ENCODE measurements around the gene MFN2. TPM values are rescaled to one million over a fixed set of nuclear protein-coding genes. Genes with fewer than 3 reads are reported as not detected.
A peak's percentile ranks its signal among the peaks of the same experiment; 100 is the strongest.

Gene MFN2
- total and polyA plus RNA-seq, 2 of the 8 experiments (the other 6 are each of a cell fraction or from before 2014, with no cell fraction given) = 34.0 to 62.5 TPM

- TF ChIP-seq, protein P1, sequence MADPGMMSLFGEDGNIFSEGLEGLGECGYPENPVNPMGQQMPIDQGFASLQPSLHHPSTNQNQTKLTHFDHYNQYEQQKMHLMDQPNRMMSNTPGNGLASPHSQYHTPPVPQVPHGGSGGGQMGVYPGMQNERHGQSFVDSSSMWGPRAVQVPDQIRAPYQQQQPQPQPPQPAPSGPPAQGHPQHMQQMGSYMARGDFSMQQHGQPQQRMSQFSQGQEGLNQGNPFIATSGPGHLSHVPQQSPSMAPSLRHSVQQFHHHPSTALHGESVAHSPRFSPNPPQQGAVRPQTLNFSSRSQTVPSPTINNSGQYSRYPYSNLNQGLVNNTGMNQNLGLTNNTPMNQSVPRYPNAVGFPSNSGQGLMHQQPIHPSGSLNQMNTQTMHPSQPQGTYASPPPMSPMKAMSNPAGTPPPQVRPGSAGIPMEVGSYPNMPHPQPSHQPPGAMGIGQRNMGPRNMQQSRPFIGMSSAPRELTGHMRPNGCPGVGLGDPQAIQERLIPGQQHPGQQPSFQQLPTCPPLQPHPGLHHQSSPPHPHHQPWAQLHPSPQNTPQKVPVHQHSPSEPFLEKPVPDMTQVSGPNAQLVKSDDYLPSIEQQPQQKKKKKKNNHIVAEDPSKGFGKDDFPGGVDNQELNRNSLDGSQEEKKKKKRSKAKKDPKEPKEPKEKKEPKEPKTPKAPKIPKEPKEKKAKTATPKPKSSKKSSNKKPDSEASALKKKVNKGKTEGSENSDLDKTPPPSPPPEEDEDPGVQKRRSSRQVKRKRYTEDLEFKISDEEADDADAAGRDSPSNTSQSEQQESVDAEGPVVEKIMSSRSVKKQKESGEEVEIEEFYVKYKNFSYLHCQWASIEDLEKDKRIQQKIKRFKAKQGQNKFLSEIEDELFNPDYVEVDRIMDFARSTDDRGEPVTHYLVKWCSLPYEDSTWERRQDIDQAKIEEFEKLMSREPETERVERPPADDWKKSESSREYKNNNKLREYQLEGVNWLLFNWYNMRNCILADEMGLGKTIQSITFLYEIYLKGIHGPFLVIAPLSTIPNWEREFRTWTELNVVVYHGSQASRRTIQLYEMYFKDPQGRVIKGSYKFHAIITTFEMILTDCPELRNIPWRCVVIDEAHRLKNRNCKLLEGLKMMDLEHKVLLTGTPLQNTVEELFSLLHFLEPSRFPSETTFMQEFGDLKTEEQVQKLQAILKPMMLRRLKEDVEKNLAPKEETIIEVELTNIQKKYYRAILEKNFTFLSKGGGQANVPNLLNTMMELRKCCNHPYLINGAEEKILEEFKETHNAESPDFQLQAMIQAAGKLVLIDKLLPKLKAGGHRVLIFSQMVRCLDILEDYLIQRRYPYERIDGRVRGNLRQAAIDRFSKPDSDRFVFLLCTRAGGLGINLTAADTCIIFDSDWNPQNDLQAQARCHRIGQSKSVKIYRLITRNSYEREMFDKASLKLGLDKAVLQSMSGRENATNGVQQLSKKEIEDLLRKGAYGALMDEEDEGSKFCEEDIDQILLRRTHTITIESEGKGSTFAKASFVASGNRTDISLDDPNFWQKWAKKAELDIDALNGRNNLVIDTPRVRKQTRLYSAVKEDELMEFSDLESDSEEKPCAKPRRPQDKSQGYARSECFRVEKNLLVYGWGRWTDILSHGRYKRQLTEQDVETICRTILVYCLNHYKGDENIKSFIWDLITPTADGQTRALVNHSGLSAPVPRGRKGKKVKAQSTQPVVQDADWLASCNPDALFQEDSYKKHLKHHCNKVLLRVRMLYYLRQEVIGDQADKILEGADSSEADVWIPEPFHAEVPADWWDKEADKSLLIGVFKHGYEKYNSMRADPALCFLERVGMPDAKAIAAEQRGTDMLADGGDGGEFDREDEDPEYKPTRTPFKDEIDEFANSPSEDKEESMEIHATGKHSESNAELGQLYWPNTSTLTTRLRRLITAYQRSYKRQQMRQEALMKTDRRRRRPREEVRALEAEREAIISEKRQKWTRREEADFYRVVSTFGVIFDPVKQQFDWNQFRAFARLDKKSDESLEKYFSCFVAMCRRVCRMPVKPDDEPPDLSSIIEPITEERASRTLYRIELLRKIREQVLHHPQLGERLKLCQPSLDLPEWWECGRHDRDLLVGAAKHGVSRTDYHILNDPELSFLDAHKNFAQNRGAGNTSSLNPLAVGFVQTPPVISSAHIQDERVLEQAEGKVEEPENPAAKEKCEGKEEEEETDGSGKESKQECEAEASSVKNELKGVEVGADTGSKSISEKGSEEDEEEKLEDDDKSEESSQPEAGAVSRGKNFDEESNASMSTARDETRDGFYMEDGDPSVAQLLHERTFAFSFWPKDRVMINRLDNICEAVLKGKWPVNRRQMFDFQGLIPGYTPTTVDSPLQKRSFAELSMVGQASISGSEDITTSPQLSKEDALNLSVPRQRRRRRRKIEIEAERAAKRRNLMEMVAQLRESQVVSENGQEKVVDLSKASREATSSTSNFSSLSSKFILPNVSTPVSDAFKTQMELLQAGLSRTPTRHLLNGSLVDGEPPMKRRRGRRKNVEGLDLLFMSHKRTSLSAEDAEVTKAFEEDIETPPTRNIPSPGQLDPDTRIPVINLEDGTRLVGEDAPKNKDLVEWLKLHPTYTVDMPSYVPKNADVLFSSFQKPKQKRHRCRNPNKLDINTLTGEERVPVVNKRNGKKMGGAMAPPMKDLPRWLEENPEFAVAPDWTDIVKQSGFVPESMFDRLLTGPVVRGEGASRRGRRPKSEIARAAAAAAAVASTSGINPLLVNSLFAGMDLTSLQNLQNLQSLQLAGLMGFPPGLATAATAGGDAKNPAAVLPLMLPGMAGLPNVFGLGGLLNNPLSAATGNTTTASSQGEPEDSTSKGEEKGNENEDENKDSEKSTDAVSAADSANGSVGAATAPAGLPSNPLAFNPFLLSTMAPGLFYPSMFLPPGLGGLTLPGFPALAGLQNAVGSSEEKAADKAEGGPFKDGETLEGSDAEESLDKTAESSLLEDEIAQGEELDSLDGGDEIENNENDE (IDR thresholded peaks at IDR 0.05; ENCODE audit: insufficient replicate concordance, low read length) = no peak
- TF ChIP-seq RBBP5 (IDR thresholded peaks at IDR 0.05; ENCODE audit: borderline replicate concordance, low read depth, low read length) = no peak
- peak; percentile 38 to 45 (median 44) for TF ChIP-seq CTCF (IDR thresholded peaks at IDR 0.05; ENCODE audit: control extremely low read depth in 1 of 3, insufficient read depth in 1 of 3, low read depth in 1 of 3, low read length in 3 of 3)
- peak; percentile 46; the same call in 1 of the 2 replicates for TF ChIP-seq MAX (IDR thresholded peaks at IDR 0.05)
- no peak for TF ChIP-seq TAF1 (IDR thresholded peaks at IDR 0.05; ENCODE audit: low read depth, low read length)
Measured at GRCh38 chr1:12014141-12014991, 34.1 kb downstream of the MFN2 start (continued).

Measured in H1 (cell line).